WERI-Rb-1 (cell line): ENCODE results near the gene TNFRSF11A.

Source experiments
- DNase-seq: peaks from one replicate; pipeline ENCODE4 v3.0.0-alpha.2; 2020
- H3K27ac ChIP-seq: fragments of 250-450 bp; sonication (Bioruptor Pico); 2 replicates; pipeline ENCODE4 v1.5.1; 2020; ENCODE audit warnings: mild to moderate bottlenecking, moderate library complexity
- H3K27me3 ChIP-seq: fragments of 250-450 bp; sonication (Bioruptor Pico); 2 replicates; pipeline ENCODE4 v1.5.1; 2021; ENCODE audit warnings: mild to moderate bottlenecking, low read depth, moderate library complexity; ENCODE audit not compliant: insufficient read depth, severe bottlenecking
- H3K36me3 ChIP-seq: fragments of 250-450 bp; sonication (Bioruptor Pico); 2 replicates; pipeline ENCODE4 v1.5.1; 2020; ENCODE audit warnings: mild to moderate bottlenecking, moderate library complexity
- H3K4me3 ChIP-seq: 2 replicates; pipeline ENCODE4 v1.5.1; 2011; ENCODE audit warnings: low read depth, mild to moderate bottlenecking, control low read depth, low read length
- H3K9me3 ChIP-seq: fragments of 250-450 bp; sonication (Bioruptor Pico); 2 replicates; pipeline ENCODE4 v1.5.1; 2021; ENCODE audit warnings: mild to moderate bottlenecking, moderate library complexity; ENCODE audit not compliant: severe bottlenecking
- TF ChIP-seq, protein P1 (sequence below): IDR thresholded peaks from 2 replicates; pipeline ENCODE4 v1.5.1; 2011; ENCODE audit warnings: low read depth, mild to moderate bottlenecking, control low read depth, inconsistent platforms, low read length

Gene TNFRSF11A

DNA sequence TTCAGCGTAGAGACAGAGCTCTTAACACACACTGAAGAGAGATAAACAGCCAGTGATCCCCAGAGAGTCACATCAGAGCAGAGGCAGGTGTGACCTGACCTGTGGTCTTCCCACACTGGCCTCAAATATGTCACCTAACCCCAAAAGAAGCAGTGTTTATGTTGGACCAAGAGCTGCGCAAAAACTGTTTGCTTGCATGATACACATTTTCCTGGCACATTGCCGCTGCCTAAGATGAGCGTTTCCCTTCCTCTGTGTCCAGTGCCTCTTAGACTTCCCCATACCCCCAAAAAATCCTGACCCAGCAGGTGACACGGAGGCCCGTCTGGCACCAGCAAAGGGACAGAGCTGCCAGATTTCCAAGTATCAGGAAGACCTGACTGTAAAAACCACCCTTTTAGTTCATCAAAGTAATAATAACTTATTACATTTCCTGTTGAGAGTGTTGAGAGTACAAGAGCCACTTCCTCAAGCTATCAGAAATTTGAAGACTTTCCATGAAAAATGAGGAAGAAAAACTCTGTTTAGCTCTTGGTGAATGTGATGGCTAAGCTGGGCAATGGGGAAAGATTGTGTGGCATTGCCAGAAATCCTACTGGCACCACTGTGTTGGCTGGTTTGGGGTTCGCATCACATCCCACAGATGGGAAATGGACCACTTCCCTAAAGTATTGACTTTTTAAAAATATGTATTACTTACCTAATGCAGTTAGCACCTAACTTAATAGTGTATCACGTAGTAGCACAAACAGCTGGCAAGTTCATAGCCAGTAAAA lies 6.7 kb downstream of the TNFRSF11A start:
- Histone ChIP-seq H3K9me3 (no peaks in the 10 kb centered on the region), H3K4me3 (no peak overlapping the region), H3K36me3 (no peaks in the 10 kb centered on the region), H3K27ac (no peak overlapping the region), H3K27me3 (peaks cover under 1% of the 10 kb centered on the region)
- TF ChIP-seq, protein P1, sequence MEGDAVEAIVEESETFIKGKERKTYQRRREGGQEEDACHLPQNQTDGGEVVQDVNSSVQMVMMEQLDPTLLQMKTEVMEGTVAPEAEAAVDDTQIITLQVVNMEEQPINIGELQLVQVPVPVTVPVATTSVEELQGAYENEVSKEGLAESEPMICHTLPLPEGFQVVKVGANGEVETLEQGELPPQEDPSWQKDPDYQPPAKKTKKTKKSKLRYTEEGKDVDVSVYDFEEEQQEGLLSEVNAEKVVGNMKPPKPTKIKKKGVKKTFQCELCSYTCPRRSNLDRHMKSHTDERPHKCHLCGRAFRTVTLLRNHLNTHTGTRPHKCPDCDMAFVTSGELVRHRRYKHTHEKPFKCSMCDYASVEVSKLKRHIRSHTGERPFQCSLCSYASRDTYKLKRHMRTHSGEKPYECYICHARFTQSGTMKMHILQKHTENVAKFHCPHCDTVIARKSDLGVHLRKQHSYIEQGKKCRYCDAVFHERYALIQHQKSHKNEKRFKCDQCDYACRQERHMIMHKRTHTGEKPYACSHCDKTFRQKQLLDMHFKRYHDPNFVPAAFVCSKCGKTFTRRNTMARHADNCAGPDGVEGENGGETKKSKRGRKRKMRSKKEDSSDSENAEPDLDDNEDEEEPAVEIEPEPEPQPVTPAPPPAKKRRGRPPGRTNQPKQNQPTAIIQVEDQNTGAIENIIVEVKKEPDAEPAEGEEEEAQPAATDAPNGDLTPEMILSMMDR: no peak
- no peak for DNase-seq

DNA sequence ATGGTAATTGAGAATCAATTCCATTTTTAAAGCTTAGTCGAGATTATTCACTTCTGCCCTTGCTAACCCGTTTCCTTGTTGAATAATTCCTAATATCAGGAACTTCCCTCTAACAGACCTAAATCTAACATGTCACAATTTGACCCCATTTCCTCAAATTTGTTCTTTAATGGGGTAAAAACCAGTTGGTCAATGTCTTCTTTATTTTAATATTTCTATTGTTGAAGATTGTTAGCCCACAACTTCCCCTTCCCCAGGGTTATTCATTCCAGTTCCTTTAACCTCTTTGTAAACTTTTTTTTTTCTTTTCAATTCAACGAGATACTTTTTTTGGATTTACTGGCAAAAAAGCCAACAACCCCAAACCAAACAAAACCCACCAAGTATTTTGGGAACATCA lies 7.3 kb downstream of the TNFRSF11A start:
- Histone ChIP-seq H3K27me3 (no peaks in the 10 kb centered on the region), H3K27ac (no peak overlapping the region)
- DNase-seq: no peak

DNA sequence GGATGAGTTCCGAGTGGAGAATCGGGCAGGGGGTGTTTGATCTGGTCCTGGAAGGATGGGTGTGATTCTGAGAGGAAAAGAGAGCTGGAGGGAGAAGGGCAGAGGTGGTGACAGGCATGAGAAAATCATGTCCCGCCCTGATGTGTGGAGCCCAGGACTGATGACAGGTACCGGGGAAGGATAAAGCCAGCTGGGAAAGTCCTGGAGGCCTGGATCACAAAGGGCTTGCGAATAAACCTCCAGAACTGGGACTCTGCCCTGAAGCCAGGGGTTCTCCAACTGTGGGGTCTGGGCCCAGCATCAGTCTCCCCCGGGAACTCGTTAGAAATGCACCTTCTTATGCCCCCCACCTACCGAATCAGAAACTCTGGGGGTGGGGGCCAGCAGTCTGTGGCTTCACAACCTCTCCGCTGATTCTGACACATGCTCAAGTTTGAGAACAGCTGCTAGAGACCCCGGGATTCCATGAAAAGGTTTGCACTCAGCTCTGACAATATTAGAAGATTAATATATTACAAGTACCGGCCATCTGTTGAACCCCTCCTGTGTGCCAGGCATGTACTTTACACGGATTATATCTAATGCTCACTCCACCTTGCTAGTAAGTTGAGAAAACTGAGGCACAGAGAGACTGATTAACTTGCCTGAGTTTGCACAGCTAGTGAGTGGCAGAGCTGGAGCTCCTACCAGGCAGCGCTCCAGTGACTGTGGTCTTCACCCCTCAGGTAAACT lies 8.0 kb downstream of the TNFRSF11A start:
- Histone ChIP-seq H3K9me3 (no peaks in the 10 kb centered on the region), H3K27ac (no peak overlapping the region), H3K4me3 (no peak overlapping the region), H3K36me3 (no peaks in the 10 kb centered on the region), H3K27me3 (no peaks in the 10 kb centered on the region)
- TF ChIP-seq, protein P1: no peak
- DNase-seq: peak; percentile 46

More for the DNA sequence above, 7.3 kb downstream of the TNFRSF11A start:
- H3K36me3 ChIP-seq: no peaks in the 10 kb centered on the region
- no peaks in the 10 kb centered on the region for H3K9me3 ChIP-seq
- H3K4me3 ChIP-seq: no peak overlapping the region
- TF ChIP-seq, protein P1: no peak

DNA sequence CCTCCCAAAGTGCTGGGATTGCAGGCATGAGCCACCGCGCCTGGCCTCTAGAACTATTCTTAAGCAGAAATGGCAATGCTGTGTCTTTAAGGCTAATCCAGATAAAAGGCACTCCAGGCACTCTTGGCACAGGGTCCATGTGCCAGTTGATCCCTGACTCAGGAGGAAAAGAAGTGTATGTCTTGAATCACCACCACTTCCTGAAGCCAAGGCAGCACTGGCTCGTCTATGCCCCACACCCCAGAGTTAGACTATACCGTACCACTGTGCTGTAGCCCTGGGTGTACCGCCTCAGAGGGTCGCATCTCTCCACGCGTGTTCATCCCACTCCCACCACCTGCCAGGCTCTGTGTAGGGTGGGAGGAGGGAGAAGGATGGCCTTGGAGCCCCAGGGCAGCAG lies 9.0 kb downstream of the TNFRSF11A start:
- no peaks in the 10 kb centered on the region for H3K27me3 ChIP-seq
- no peaks in the 10 kb centered on the region for H3K36me3 ChIP-seq
- H3K9me3 ChIP-seq: no peaks in the 10 kb centered on the region
- H3K27ac ChIP-seq: no peak overlapping the region
- TF ChIP-seq, protein P1: no peak
- no peak overlapping the region for H3K4me3 ChIP-seq
- no peak for DNase-seq

DNA sequence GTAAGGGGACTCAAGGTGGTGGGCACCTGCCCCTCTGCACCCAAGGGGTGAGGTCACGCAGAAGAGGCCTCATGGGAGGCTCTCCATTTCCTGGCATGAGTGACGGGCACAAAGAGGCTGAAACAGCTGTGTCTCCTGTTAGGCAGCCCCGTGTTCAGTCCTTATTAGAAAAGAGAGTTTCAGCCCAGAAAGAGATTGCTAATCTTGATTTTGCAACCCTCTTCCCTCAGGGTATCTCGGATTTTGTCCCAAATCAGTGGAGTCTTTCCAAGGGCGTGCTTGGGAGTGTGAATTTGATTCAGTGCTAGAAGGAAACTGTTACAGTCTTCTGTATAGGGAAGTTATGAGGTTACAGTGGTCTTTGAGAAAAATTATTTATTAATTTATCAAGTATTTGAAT lies 10.4 kb downstream of the TNFRSF11A start:
- no peak for DNase-seq
- Histone ChIP-seq H3K27ac (no peak overlapping the region), H3K36me3 (no peaks in the 10 kb centered on the region), H3K4me3 (no peak overlapping the region), H3K9me3 (no peaks in the 10 kb centered on the region), H3K27me3 (no peaks in the 10 kb centered on the region)
- TF ChIP-seq, protein P1: no peak
